Bronchial epithelial cell (primary cell): ENCODE data around the gene UBR1. TPM values are rescaled to one million over a fixed set of nuclear protein-coding genes. Genes with fewer than 3 reads are reported as not detected.

Source experiments
- DNase-seq: peaks from one replicate; pipeline ENCODE4 v3.0.0-alpha.2; 2010; ENCODE audit warnings: low read depth
- FAIRE-seq: peaks from 2 replicates; lab custom pipeline; 2011; peaks lifted over from hg19 to GRCh38; lab: Jason Lieb, UNC
- H3K27me3 ChIP-seq: 2 replicates; pipeline ENCODE4 v1.5.1; 2011; ENCODE audit warnings: low read length; ENCODE audit not compliant: control insufficient read depth, insufficient read depth
- H3K36me3 ChIP-seq: 2 replicates; pipeline ENCODE4 v1.5.1; 2011; ENCODE audit warnings: low read length; ENCODE audit not compliant: control insufficient read depth, insufficient read depth
- H3K4me3 ChIP-seq: 2 replicates; pipeline ENCODE4 v1.5.1; 2011; ENCODE audit warnings: mild to moderate bottlenecking, low read depth, low read length, control low read depth
- CTCF ChIP-seq: IDR thresholded peaks from 2 replicates; pipeline ENCODE4 v1.5.1; 2011; ENCODE audit warnings: mild to moderate bottlenecking, moderate library complexity, low read length, control low read depth, inconsistent platforms; ENCODE audit not compliant: insufficient read depth, severe bottlenecking
- total RNA-seq: library from RNA; depleted of rRNA; stranded (reverse); fragments of >200 nt; gene quantifications from 2 replicates; pipeline ENCODE4 v1.2.1, GENCODE V29; 2014

UBR1 gene
- total RNA-seq, 1 donor from 2014 or later, result 18.4 TPM

DNA sequence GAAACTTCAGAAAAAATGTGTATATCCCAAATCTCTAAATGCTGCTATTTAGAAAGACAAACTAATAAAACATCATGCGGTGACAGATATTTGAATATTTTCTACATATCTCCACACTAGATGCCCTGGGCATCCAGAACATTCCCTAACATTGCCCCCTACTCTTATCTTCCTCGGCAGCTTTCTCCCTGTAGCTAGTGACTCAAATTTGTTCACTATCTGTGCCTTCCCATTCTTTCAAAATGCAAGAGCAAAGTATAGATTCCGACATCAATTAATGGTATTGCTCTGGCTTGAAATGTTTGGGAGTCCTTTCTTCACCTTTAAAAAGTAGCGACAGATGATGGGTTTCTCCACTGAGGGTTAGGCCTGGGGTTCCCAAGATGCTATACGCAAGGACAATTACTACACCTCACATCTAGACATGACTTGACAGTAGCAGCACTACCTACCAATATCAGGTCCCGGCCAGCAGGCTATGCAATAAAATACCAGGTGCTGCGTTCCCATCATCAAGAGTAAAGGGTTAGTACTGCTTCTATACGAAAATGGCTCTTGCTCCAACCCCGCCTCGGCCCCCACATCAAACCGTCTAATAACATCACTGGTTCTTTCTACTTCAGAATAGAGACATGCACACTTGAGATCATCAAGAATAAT lies 631 bp downstream of the UBR1 start:
- TF ChIP-seq CTCF, result no peak
- peak overlapping the region; percentile 83 for H3K4me3 ChIP-seq
- no peaks in the 10 kb centered on the region for H3K36me3 ChIP-seq
- H3K27me3 ChIP-seq, result no peaks in the 10 kb centered on the region
- FAIRE-seq (no peak), DNase-seq (peak; percentile 37)

DNA sequence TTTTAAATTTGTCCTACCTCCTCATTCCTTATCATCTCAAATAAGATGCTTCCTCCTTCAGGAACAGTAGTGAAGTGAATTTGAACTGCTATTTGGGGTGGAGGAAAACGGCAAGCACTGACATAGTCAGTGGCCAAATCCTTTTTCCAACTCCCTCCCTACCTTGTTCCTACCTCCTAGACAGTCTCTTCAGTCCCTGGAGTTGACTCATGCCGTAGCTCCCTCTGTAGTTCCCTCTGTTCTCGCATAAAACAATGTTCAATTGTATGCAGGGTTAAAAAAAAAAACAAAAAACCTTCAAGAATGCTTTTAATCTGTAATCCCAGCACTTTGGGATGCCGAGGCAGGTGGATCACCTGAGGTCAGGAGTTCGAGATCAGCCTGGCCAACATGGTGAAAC lies 1.4 kb downstream of the UBR1 start:
- no peaks in the 10 kb centered on the region for H3K36me3 ChIP-seq
- no peak for TF ChIP-seq CTCF
- no peaks in the 10 kb centered on the region for H3K27me3 ChIP-seq
- no peak overlapping the region for H3K4me3 ChIP-seq
- no peak for FAIRE-seq
- DNase-seq, result peak; percentile 65

DNA sequence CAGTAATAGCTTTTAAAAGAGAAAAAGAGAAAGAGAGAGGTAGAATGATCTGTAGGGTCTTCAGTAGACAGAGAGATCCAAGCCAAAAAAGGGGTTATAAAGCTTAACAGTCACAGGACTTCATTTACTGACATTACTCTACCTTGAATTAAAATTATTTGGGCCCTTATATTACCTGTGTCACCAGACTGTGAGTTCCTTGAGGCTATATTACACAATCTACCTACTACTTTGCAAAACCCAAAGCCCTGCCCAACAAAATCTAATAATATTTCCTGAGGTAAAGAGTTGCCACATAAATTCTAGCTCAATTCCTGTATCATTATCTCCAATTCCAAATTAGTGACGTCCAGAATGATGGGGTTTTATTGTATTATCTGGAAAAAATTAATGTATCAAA lies 1.9 kb downstream of the UBR1 start:
- TF ChIP-seq CTCF, result no peak
- FAIRE-seq, result no peak
- H3K4me3 ChIP-seq, result no peak overlapping the region
- peak; percentile 75 for DNase-seq
- no peaks in the 10 kb centered on the region for H3K27me3 ChIP-seq
- no peaks in the 10 kb centered on the region for H3K36me3 ChIP-seq

- Histone ChIP-seq H3K27me3 (no peaks in the 10 kb centered on the region), H3K36me3 (peaks cover 1% of the 10 kb centered on the region), H3K4me3 (no peak overlapping the region)
- TF ChIP-seq CTCF, result no peak
- FAIRE-seq, result no peak
- DNase-seq, result no peak
These were observed 3.7 kb downstream of the UBR1 start for GRCh38 chr15:43102187-43102586.

DNA sequence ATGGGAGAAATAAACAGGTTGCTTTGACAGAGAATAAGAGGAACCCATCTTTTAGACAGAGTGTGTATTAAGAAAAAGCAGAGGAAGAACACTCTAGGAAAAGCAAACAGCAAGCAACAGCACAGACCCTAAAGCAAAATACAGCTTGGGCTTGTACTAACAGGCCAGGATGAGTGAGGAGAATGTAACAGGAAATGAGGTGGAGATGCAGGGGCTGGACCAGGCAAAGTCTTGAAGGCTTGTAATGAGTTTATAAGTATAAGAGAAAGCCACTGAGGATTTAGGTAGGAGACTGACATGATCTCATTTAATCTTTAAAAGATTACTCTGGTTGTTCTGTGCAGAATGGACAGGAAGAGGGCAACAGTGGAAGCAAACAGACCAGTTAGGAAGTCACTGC lies 4.9 kb downstream of the UBR1 start:
- FAIRE-seq (no peak), DNase-seq (peak; percentile 94)
- Histone ChIP-seq H3K4me3 (no peak overlapping the region), H3K36me3 (peaks cover 1% of the 10 kb centered on the region), H3K27me3 (no peaks in the 10 kb centered on the region)
- TF ChIP-seq CTCF, result no peak
